ENCODE data around the gene MYOC.

MYOC gene

DNA sequence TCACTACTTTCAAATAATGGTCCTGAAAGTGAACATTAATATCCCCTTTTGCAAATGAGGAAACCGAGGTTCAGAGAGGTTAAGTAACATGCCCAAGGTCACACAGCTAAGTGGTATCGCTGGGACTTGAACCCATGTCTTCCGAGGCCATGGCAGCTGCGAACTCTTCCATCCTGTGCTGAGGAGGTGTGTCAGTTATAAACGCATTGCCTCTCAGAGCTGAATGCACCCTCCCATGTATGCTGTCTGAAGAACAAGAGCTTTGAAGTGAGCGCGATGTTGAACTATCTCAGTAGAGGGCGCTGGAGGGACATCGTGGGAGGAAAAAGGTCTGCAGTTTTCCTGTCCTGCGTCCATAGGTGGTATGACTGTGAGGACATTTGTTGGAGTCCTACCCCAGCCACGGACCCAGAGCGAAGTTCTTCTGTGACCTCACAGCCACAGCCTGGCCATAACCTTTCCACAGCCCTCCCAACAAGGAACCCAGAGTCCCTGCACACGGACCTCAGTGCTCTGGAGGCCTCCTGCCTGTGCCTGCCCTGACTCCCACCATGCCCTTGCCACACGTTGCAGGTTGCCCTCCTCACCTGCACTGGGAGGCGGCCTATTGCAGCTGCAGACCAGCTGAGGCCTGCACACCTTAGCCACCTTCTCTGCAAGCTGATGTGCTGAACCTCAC is 7.5 kb downstream of the MYOC start:
- POLR2A ChIA-PET = interaction anchor here (1.0 kb wide), 2 partner anchors 97 to 137 kb away, joined by 3 to 6 read pairs; partner anchors contain the start of genes METTL13 and VAMP4
- peak; percentile 85 for DNase-seq (ENCODE audit: extremely low spot score)
- CTCF ChIA-PET = interaction anchor here (0.6 to 2.3 kb wide), 16 partner anchors 9 to 344 kb away, joined by 3 to 17 read pairs (median 3); partner anchors contain the start of genes METTL13 and VAMP4
- TF ChIP-seq, protein P1, sequence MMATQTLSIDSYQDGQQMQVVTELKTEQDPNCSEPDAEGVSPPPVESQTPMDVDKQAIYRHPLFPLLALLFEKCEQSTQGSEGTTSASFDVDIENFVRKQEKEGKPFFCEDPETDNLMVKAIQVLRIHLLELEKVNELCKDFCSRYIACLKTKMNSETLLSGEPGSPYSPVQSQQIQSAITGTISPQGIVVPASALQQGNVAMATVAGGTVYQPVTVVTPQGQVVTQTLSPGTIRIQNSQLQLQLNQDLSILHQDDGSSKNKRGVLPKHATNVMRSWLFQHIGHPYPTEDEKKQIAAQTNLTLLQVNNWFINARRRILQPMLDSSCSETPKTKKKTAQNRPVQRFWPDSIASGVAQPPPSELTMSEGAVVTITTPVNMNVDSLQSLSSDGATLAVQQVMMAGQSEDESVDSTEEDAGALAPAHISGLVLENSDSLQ (IDR thresholded peaks at IDR 0.05) = peak; percentile 38
- TF ChIP-seq FOXK2 (IDR thresholded peaks at IDR 0.05) = no peak

DNA sequence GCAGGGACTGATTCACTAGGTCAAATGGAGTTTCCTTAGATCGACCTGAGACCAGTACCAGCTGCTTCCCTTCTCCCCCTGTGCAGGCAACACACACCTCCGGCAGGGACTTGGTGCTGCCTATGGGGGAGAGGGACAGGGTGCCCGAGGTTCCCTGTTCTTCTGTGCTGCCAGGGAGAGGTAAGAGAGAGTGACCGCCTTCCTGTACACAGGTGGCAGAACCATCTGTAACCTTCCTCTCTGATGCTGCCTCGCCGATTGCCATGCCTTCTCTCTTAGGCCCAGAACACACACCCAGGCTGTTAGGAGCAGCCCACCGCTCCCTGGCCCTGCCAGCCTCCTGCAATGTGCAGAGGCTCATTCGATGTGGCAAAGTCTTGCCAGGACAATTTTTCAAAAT is 9.3 kb downstream of the MYOC start:
- TF ChIP-seq SP1 (IDR thresholded peaks at IDR 0.05) (no peak), FOXA1 (IDR thresholded peaks at IDR 0.05) (no peak), L3MBTL2 (conservative IDR thresholded peaks at IDR 0.05) (no peak), LEF1 (IDR thresholded peaks at IDR 0.05; ENCODE audit: borderline replicate concordance) (no peak), BHLHE40 (IDR thresholded peaks at IDR 0.05; ENCODE audit: borderline replicate concordance) (no peak), ARNT (IDR thresholded peaks at IDR 0.05) (no peak), NFRKB (IDR thresholded peaks at IDR 0.05) (no peak)
- TF ChIP-seq, protein P1 (IDR thresholded peaks at IDR 0.05) = no peak
- POLR2A ChIA-PET = no interaction called here
- DNase-seq (ENCODE audit: extremely low spot score) = no peak
- CTCF ChIA-PET = interaction anchor here (0.6 kb wide), 2 partner anchors 94 to 395 kb away, joined by 3 read pairs; partner anchors contain the start of gene FMO1

DNA sequence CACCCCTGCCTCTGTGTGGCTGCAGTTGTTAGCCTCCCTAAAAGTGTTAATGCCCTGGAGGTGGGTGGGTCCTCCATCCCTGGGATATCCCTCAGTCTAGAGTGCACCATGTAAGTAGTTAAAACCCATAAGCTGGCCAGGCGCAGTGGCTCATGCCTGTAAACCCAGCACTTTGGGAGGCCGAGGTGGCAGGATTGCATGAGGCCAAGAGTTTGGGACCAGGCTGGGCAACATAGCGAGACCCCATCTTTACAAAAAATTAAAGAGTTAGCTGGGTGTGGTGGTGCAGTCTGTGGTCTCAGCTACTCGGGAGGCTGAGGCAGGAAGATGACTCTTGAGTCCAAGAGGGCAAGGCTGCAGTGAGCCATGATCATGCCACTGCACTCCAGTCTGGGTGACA is 10.3 kb downstream of the MYOC start:
- POLR2A ChIA-PET = no interaction called here
- CTCF ChIA-PET = interaction anchor here (0.6 kb wide), 1 partner anchor 95 kb away, joined by 3 read pairs; no protein-coding TSS in a partner anchor
- TF ChIP-seq FOXA1 (IDR thresholded peaks at IDR 0.05) (no peak), BHLHE40 (IDR thresholded peaks at IDR 0.05; ENCODE audit: borderline replicate concordance) (no peak), CTBP1 (IDR thresholded peaks at IDR 0.05; ENCODE audit: borderline replicate concordance) (no peak), ARNT (IDR thresholded peaks at IDR 0.05) (no peak), SUZ12 (IDR thresholded peaks at IDR 0.05) (no peak), L3MBTL2 (conservative IDR thresholded peaks at IDR 0.05) (no peak), HDGF (IDR thresholded peaks at IDR 0.05; ENCODE audit: borderline replicate concordance) (no peak), ELF4 (IDR thresholded peaks at IDR 0.05) (no peak)
- TF ChIP-seq, protein P1 (IDR thresholded peaks at IDR 0.05) = no peak
- no peak for DNase-seq (ENCODE audit: extremely low spot score)

DNA sequence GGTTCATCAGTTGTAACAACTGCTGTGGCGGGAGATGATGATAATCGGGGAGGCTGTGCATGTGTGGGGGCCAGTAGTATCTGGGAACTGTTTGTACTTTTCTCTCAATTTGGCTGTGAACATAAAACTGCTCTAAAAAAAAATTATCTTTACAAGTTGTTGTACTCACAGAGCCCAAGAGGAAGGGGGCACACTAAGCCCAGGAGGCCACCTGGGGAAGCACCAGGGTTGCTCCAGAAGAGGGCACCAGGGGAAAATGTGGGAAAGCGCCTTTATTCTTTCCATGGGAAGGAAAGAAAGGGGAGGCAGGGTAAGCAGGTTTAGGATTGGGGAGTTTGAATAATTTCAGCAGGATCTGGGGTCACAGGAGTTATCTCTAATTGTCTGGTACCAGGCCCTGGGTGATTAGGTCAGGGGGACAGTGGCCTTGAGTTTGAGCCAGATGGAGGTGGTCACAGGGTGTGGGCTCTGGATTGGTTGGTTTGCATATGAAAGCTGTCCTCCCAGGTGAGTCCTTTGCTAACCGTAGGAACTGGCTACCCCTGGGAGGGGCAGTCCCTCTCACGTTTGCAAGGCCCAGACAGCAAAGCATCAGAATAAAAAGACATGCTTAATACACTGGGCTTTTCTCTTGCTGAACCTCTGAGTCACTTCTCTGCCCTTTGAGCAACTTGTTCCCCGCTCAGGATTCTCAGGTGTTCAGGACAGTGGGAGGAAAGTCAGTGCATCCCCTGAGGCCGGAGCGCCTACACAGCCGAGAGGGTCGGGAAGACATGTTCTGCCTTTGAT is 11.2 kb downstream of the MYOC start:
- TF ChIP-seq FOXM1 (IDR thresholded peaks at IDR 0.05; ENCODE audit: borderline replicate concordance) = no peak
- TF ChIP-seq FOXK2 (IDR thresholded peaks at IDR 0.05) = no peak
- TF ChIP-seq, protein P1 (IDR thresholded peaks at IDR 0.05) = no peak
- TF ChIP-seq ZNF384 (IDR thresholded peaks at IDR 0.05) = no peak
- TF ChIP-seq ARNT (IDR thresholded peaks at IDR 0.05) = no peak
- TF ChIP-seq L3MBTL2 (conservative IDR thresholded peaks at IDR 0.05) = no peak
- no peak for TF ChIP-seq CTBP1 (IDR thresholded peaks at IDR 0.05; ENCODE audit: borderline replicate concordance)
- TF ChIP-seq NFRKB (IDR thresholded peaks at IDR 0.05) = no peak
- POLR2A ChIA-PET = no interaction called here
- no peak for DNase-seq (ENCODE audit: extremely low spot score)
- CTCF ChIA-PET = interaction anchor here (0.6 kb wide), 1 partner anchor 9 kb away, joined by 3 read pairs; no protein-coding TSS in a partner anchor

DNA sequence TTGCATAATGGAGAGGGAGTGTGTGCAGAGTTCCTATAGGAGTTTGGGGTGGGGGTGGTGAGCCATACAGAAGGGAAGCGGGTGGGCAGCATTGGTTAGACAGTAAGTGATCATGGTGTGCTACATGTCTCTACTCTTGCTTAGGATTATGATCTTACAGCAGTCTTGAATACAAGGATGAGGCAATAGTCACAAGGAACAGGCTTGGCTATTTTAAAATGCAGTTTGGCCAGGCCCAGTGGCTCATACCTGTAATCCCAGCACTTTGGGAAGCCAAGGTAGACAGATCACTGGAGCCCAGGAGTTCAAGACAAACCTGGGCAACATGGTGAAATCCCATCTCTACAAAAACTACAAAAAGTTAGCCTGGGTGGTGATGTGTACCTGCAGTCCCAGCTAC is 12.3 kb downstream of the MYOC start:
- POLR2A ChIA-PET = no interaction called here
- CTCF ChIA-PET = no interaction called here
- no peak for TF ChIP-seq FOXM1 (IDR thresholded peaks at IDR 0.05; ENCODE audit: borderline replicate concordance)
- no peak for TF ChIP-seq SP1 (IDR thresholded peaks at IDR 0.05)
- TF ChIP-seq SUZ12 (IDR thresholded peaks at IDR 0.05) = no peak
- TF ChIP-seq ZNF384 (IDR thresholded peaks at IDR 0.05) = no peak
- TF ChIP-seq L3MBTL2 (conservative IDR thresholded peaks at IDR 0.05) = no peak
- no peak for TF ChIP-seq HDGF (IDR thresholded peaks at IDR 0.05; ENCODE audit: borderline replicate concordance)
- TF ChIP-seq, protein P1 (IDR thresholded peaks at IDR 0.05) = no peak
- no peak for TF ChIP-seq TARDBP (IDR thresholded peaks at IDR 0.05)
- no peak for TF ChIP-seq ARNT (IDR thresholded peaks at IDR 0.05)
- no peak for TF ChIP-seq FOXA1 (IDR thresholded peaks at IDR 0.05)
- TF ChIP-seq FOXK2 (IDR thresholded peaks at IDR 0.05) = no peak
- no peak for TF ChIP-seq BHLHE40 (IDR thresholded peaks at IDR 0.05; ENCODE audit: borderline replicate concordance)
- TF ChIP-seq LEF1 (IDR thresholded peaks at IDR 0.05; ENCODE audit: borderline replicate concordance) = no peak
- no peak for TF ChIP-seq CTBP1 (IDR thresholded peaks at IDR 0.05; ENCODE audit: borderline replicate concordance)
- TF ChIP-seq ELF4 (IDR thresholded peaks at IDR 0.05) = no peak
- no peak for DNase-seq (ENCODE audit: extremely low spot score)
